Measurements from ENCODE around the gene MGMT.

GRCh38 chr10:129523031-129523722 is 56.1 kb downstream of the MGMT start:
- TF ChIP-seq YY1 (IDR thresholded peaks at IDR 0.05; ENCODE audit: insufficient read depth, insufficient read length) (no peak), SUZ12 (IDR thresholded peaks at IDR 0.05; ENCODE audit: extremely low read depth, insufficient read depth, insufficient read length) (no peak)
